ENCODE measurements around the gene AHRR.
"Not testable (repeated sequence)": the region's sequence is repeated elsewhere in the genome, so short reads cannot be mapped to it uniquely, and the experiment has no call there.

The AHRR gene

GRCh38 chr5:321230-321725 lies at the start of gene AHRR:
TSS of gene AHRR (plus strand) at chr5:321714. CDS start at chr5:343903, 22,189 bp downstream.
- peak; percentile 73 for DNase-seq (ENCODE audit: low spot score)
- ATAC-seq (ENCODE audit: low read depth) = peak; percentile 66
- Histone ChIP-seq H3K4me1 (ENCODE audit: insufficient read depth, poor library complexity, severe bottlenecking) (no peaks in the 10 kb centered on the region), H3K4me3 (ENCODE audit: severe bottlenecking) (peak within 1 kb of the TSS; percentile 44), H3K36me3 (ENCODE audit: low read depth) (no peaks in the 10 kb centered on the region), H3K27ac (ENCODE audit: poor library complexity, severe bottlenecking) (no peak within 1 kb of the TSS), H3K27me3 (ENCODE audit: insufficient read depth, poor library complexity, severe bottlenecking) (peaks cover 39% of the 10 kb centered on the region), H3K9me3 (ENCODE audit: severe bottlenecking) (no peaks in the 10 kb centered on the region)
- peak; percentile 88 for TF ChIP-seq CTCF (IDR thresholded peaks at IDR 0.05; ENCODE audit: poor library complexity, severe bottlenecking)

- DNase-seq (ENCODE audit: low spot score); ATAC-seq (ENCODE audit: low read depth); H3K27me3 ChIP-seq (ENCODE audit: insufficient read depth, poor library complexity, severe bottlenecking); H3K4me1 ChIP-seq (ENCODE audit: insufficient read depth, poor library complexity, severe bottlenecking); H3K9me3 ChIP-seq (ENCODE audit: severe bottlenecking): not testable (repeated sequence)
- peak overlapping the region; percentile 58 for H3K27ac ChIP-seq (ENCODE audit: poor library complexity, severe bottlenecking)
- H3K36me3 ChIP-seq (ENCODE audit: low read depth) = peaks cover 29% of the 10 kb centered on the region
- peak overlapping the region; percentile 61 for H3K4me3 ChIP-seq (ENCODE audit: severe bottlenecking)
Observed at GRCh38 chr5:271828-272167, 49.7 kb upstream of the AHRR start.

- H3K9me3 ChIP-seq (ENCODE audit: severe bottlenecking); DNase-seq (ENCODE audit: low spot score); H3K27ac ChIP-seq (ENCODE audit: poor library complexity, severe bottlenecking); H3K27me3 ChIP-seq (ENCODE audit: insufficient read depth, poor library complexity, severe bottlenecking); ATAC-seq (ENCODE audit: low read depth); H3K4me3 ChIP-seq (ENCODE audit: severe bottlenecking); H3K4me1 ChIP-seq (ENCODE audit: insufficient read depth, poor library complexity, severe bottlenecking): not testable (repeated sequence)
- H3K36me3 ChIP-seq (ENCODE audit: low read depth) = peaks cover 40% of the 10 kb centered on the region
Observed at GRCh38 chr5:273091-273490, 48.4 kb upstream of the AHRR start.

- H3K4me3 ChIP-seq (ENCODE audit: severe bottlenecking); ATAC-seq (ENCODE audit: low read depth); DNase-seq (ENCODE audit: low spot score): not testable (repeated sequence)
Observed at GRCh38 chr5:273491-273890, 48.0 kb upstream of the AHRR start.

GRCh38 chr5:274346-274745 lies 47.2 kb upstream of the AHRR start:
- H3K27me3 ChIP-seq (ENCODE audit: insufficient read depth, poor library complexity, severe bottlenecking); ATAC-seq (ENCODE audit: low read depth); H3K9me3 ChIP-seq (ENCODE audit: severe bottlenecking); H3K4me1 ChIP-seq (ENCODE audit: insufficient read depth, poor library complexity, severe bottlenecking); DNase-seq (ENCODE audit: low spot score); H3K27ac ChIP-seq (ENCODE audit: poor library complexity, severe bottlenecking); H3K4me3 ChIP-seq (ENCODE audit: severe bottlenecking): not testable (repeated sequence)
- H3K36me3 ChIP-seq (ENCODE audit: low read depth) = peaks cover 44% of the 10 kb centered on the region

More at GRCh38 chr5:273491-273890, 48.0 kb upstream of the AHRR start:
- not testable (repeated sequence) for H3K9me3 ChIP-seq (ENCODE audit: severe bottlenecking); H3K4me1 ChIP-seq (ENCODE audit: insufficient read depth, poor library complexity, severe bottlenecking); H3K27ac ChIP-seq (ENCODE audit: poor library complexity, severe bottlenecking); H3K27me3 ChIP-seq (ENCODE audit: insufficient read depth, poor library complexity, severe bottlenecking)
- peaks cover 40% of the 10 kb centered on the region for H3K36me3 ChIP-seq (ENCODE audit: low read depth)

- Histone ChIP-seq H3K4me1 (ENCODE audit: insufficient read depth, poor library complexity, severe bottlenecking) (no peaks in the 10 kb centered on the region), H3K27ac (ENCODE audit: poor library complexity, severe bottlenecking) (no peak overlapping the region), H3K36me3 (ENCODE audit: low read depth) (peaks cover 47% of the 10 kb centered on the region), H3K27me3 (ENCODE audit: insufficient read depth, poor library complexity, severe bottlenecking) (no peaks in the 10 kb centered on the region), H3K9me3 (ENCODE audit: severe bottlenecking) (peaks cover 3% of the 10 kb centered on the region), H3K4me3 (ENCODE audit: severe bottlenecking) (no peak overlapping the region)
- no peak for TF ChIP-seq CTCF (IDR thresholded peaks at IDR 0.05; ENCODE audit: poor library complexity, severe bottlenecking)
- no peak for DNase-seq (ENCODE audit: low spot score)
- ATAC-seq (ENCODE audit: low read depth) = no peak
Observed at GRCh38 chr5:278646-279045, 42.9 kb upstream of the AHRR start.

GRCh38 chr5:279051-279665 lies 42.4 kb upstream of the AHRR start:
- not testable (repeated sequence) for DNase-seq (ENCODE audit: low spot score); H3K4me1 ChIP-seq (ENCODE audit: insufficient read depth, poor library complexity, severe bottlenecking); H3K27ac ChIP-seq (ENCODE audit: poor library complexity, severe bottlenecking); ATAC-seq (ENCODE audit: low read depth); H3K9me3 ChIP-seq (ENCODE audit: severe bottlenecking); H3K27me3 ChIP-seq (ENCODE audit: insufficient read depth, poor library complexity, severe bottlenecking); H3K4me3 ChIP-seq (ENCODE audit: severe bottlenecking)
- H3K36me3 ChIP-seq (ENCODE audit: low read depth) = peaks cover 44% of the 10 kb centered on the region

Data from RWPE2 (cell line).